H1 (cell line): ENCODE measurements around the gene HARS1. TPM values are rescaled to one million over a fixed set of nuclear protein-coding genes. Genes with fewer than 3 reads are reported as not detected.

ENCODE experiments used
- CTCF ChIA-PET: fragments of 300-600 bp; sonication (Branson Sonifier 250); formaldehyde crosslinking; loops from one replicate; lab custom pipeline; 2021; ENCODE audit not compliant: partially characterized antibody; lab: Charles Lee
- POLR2A ChIA-PET: fragments of 300-600 bp; sonication (Branson Sonifier 250); formaldehyde crosslinking; loops from one replicate; lab custom pipeline; 2021; ENCODE audit warnings: inconsistent platforms; ENCODE audit not compliant: partially characterized antibody; lab: Charles Lee
- DNase-seq, 2 experiments: peaks; one replicate each; pipeline versions ENCODE4 v3.0.0 to v3.0.0-alpha.2; 2010 to 2022; ENCODE audit warnings: low spot score in 2 of 2, low read depth in 1 of 2, mixed read lengths in 1 of 2
- FAIRE-seq: peaks from 2 replicates; lab custom pipeline; 2011; peaks lifted over from hg19 to GRCh38; lab: Jason Lieb, UNC
- H2AFZ ChIP-seq: 2 replicates; pipeline ENCODE4 v1.8.1; 2012; ENCODE audit warnings: low read length, inconsistent platforms
- H2AK5ac ChIP-seq: 2 replicates; pipeline ENCODE4 v1.6.1; 2013; ENCODE audit warnings: low read depth, low read length
- H2BK120ac ChIP-seq: replicated peaks from 2 replicates; pipeline ENCODE3; 2013; ENCODE audit warnings: low read depth, low read length, inconsistent platforms
- H2BK12ac ChIP-seq: 2 replicates; pipeline ENCODE4 v1.6.1; 2013; ENCODE audit warnings: low read depth, low read length
- H2BK15ac ChIP-seq: 2 replicates; pipeline ENCODE4 v1.6.1; 2013; ENCODE audit warnings: low read length
- H2BK20ac ChIP-seq: 2 replicates; pipeline ENCODE4 v1.6.1; 2013; ENCODE audit warnings: low read length
- H2BK5ac ChIP-seq: 2 replicates; pipeline ENCODE4 v1.6.1; 2013; ENCODE audit warnings: low read depth, low read length
- H3K14ac ChIP-seq: 2 replicates; pipeline ENCODE4 v1.6.1; 2013; ENCODE audit warnings: inconsistent platforms; ENCODE audit not compliant: insufficient read length
- H3K18ac ChIP-seq: 2 replicates; pipeline ENCODE4 v1.6.1; 2013; ENCODE audit warnings: low read length; ENCODE audit errors: extremely low read depth
- H3K23ac ChIP-seq: 2 replicates; pipeline ENCODE4 v1.6.1; 2013; ENCODE audit warnings: inconsistent platforms; ENCODE audit not compliant: insufficient read length
- H3K23me2 ChIP-seq: 2 replicates; pipeline ENCODE4 v1.6.1; 2013; ENCODE audit warnings: low read depth, low read length
- H3K27ac ChIP-seq: 2 replicates; pipeline ENCODE4 v1.6.1; 2011; ENCODE audit warnings: low read depth, low read length, inconsistent platforms
- H3K27me3 ChIP-seq, 4 experiments: replicated peaks in 1 of 4; 1 replicate in 1 of 4; 2 replicates in 3 of 4; pipeline versions ENCODE4 v1.6.1 to v1.8.1; 2011 to 2013; ENCODE audit warnings: low read length in 3 of 4, mild to moderate bottlenecking in 3 of 4, inconsistent platforms in 2 of 4, mixed read lengths in 2 of 4, moderate library complexity in 1 of 4; ENCODE audit not compliant: control insufficient read depth in 3 of 4, insufficient read depth in 3 of 4; ENCODE audit errors: extremely low read depth in 1 of 4
- H3K36me3 ChIP-seq, 4 experiments: 2 replicates each; pipeline versions ENCODE4 v1.6.1 to v1.8.1; 2011 to 2013; ENCODE audit warnings: mild to moderate bottlenecking in 4 of 4, low read length in 3 of 4, moderate library complexity in 2 of 4, control low read depth in 1 of 4, inconsistent platforms in 1 of 4; ENCODE audit not compliant: insufficient read depth in 4 of 4, control insufficient read depth in 2 of 4
- H3K4ac ChIP-seq: replicated peaks from 2 replicates; pipeline ENCODE3; 2013; ENCODE audit warnings: low read length, low read depth, mixed read lengths, inconsistent platforms; ENCODE audit not compliant: insufficient read length
- H3K4me1 ChIP-seq, 4 experiments: replicated peaks in 1 of 4; 1 replicate in 1 of 4; 2 replicates in 3 of 4; pipeline versions ENCODE4 v1.6.1 to v1.8.1; 2011 to 2013; ENCODE audit warnings: low read length in 3 of 4, inconsistent platforms in 2 of 4, mixed read lengths in 1 of 4; ENCODE audit not compliant: insufficient read depth in 4 of 4, control insufficient read depth in 3 of 4
- H3K4me2 ChIP-seq, 2 experiments: 2 replicates each; pipeline versions ENCODE4 v1.6.1 to v1.8.1; 2011 to 2013; ENCODE audit warnings: low read depth in 2 of 2, low read length in 2 of 2, control low read depth in 1 of 2, inconsistent platforms in 1 of 2, mild to moderate bottlenecking in 1 of 2; ENCODE audit not compliant: insufficient read depth in 1 of 2
- H3K4me3 ChIP-seq, 4 experiments: fragments of 200-600, 300-600 bp in 1 of 4; sonication (generic), shearing (Covaris generic), sonication (Bioruptor Twin) in 1 of 4; 2 replicates each; pipeline versions ENCODE4 v1.5.1 to v1.8.1; 2011 to 2016; ENCODE audit warnings: low read length in 4 of 4, low read depth in 3 of 4, control low read depth in 2 of 4, inconsistent platforms in 2 of 4, mild to moderate bottlenecking in 2 of 4, mixed read lengths in 1 of 4, moderate library complexity in 1 of 4; ENCODE audit not compliant: insufficient read depth in 2 of 4; ENCODE audit errors: extremely low read depth in 1 of 4
- H3K56ac ChIP-seq: replicated peaks from 2 replicates; pipeline ENCODE3; 2013; ENCODE audit warnings: low read depth, mild to moderate bottlenecking, mixed read lengths, low read length, inconsistent platforms; ENCODE audit not compliant: insufficient read length
- H3K79me1 ChIP-seq: 2 replicates; pipeline ENCODE4 v1.6.1; 2013; ENCODE audit warnings: low read depth, low read length, control low read depth
- H3K79me2 ChIP-seq, 2 experiments: 2 replicates each; pipeline versions ENCODE4 v1.6.1 to v1.8.1; 2012 to 2013; ENCODE audit warnings: low read length in 2 of 2, mild to moderate bottlenecking in 2 of 2, inconsistent platforms in 1 of 2; ENCODE audit not compliant: insufficient read depth in 2 of 2, control insufficient read depth in 1 of 2
- H3K9ac ChIP-seq, 4 experiments: replicated peaks in 1 of 4; 1 replicate in 1 of 4; 2 replicates in 3 of 4; pipeline versions ENCODE4 v1.6.1 to v1.8.1; 2011 to 2013; ENCODE audit warnings: low read depth in 3 of 4, low read length in 3 of 4, control low read depth in 2 of 4, mild to moderate bottlenecking in 2 of 4, moderate library complexity in 2 of 4, inconsistent platforms in 1 of 4; ENCODE audit errors: extremely low read depth in 1 of 4
- H3K9me3 ChIP-seq, 2 experiments: 2 replicates each; pipeline versions ENCODE4 v1.6.1 to v1.8.1; 2012 to 2013; ENCODE audit warnings: mild to moderate bottlenecking in 2 of 2, moderate library complexity in 2 of 2, control low read depth in 1 of 2, inconsistent platforms in 1 of 2, low read depth in 1 of 2, low read length in 1 of 2, mixed read lengths in 1 of 2; ENCODE audit not compliant: insufficient read depth in 2 of 2
- H4K20me1 ChIP-seq, 2 experiments: replicated peaks in 1 of 2; 2 replicates each; pipeline versions ENCODE3 to v1.8.1; 2011 to 2013; ENCODE audit warnings: inconsistent platforms in 2 of 2, low read length in 2 of 2, mild to moderate bottlenecking in 1 of 2; ENCODE audit not compliant: insufficient read depth in 2 of 2, control insufficient read depth in 1 of 2
- H4K5ac ChIP-seq: 2 replicates; pipeline ENCODE4 v1.6.1; 2013; ENCODE audit warnings: low read length, low read depth, mixed read lengths, inconsistent platforms; ENCODE audit not compliant: insufficient read length
- H4K8ac ChIP-seq: 2 replicates; pipeline ENCODE4 v1.8.0; 2013; ENCODE audit warnings: mild to moderate bottlenecking, moderate library complexity, low read length, inconsistent platforms; ENCODE audit not compliant: insufficient read depth; ENCODE audit errors: extremely low read depth
- H4K91ac ChIP-seq: replicated peaks from 2 replicates; pipeline ENCODE3; 2013; ENCODE audit warnings: low read length, mixed read lengths, inconsistent platforms; ENCODE audit not compliant: insufficient read length
- FOSL1 ChIP-seq: IDR thresholded peaks from 2 replicates; pipeline ENCODE4 v1.6.1; 2011; ENCODE audit warnings: mild to moderate bottlenecking, low read depth, low read length, moderate library complexity; ENCODE audit not compliant: insufficient read depth
- HDAC2 ChIP-seq, 2 experiments: fragments of 300-600 bp in 1 of 2; sonication (generic) in 1 of 2; IDR thresholded peaks; 2 replicates each; pipeline ENCODE4 v1.6.1; 2011 to 2012; ENCODE audit warnings: low read depth in 2 of 2, low read length in 2 of 2, mild to moderate bottlenecking in 2 of 2, moderate library complexity in 2 of 2, borderline replicate concordance in 1 of 2, inconsistent platforms in 1 of 2
- JUND ChIP-seq: IDR thresholded peaks from 2 replicates; pipeline ENCODE4 v1.6.1; 2011; ENCODE audit warnings: mild to moderate bottlenecking, improper control_type of control experiment, low read length
- KDM4A ChIP-seq: IDR thresholded peaks from one replicate; pipeline ENCODE4 v1.7.1; 2012; ENCODE audit warnings: low read depth, mild to moderate bottlenecking, moderate library complexity, low read length, inconsistent platforms; ENCODE audit not compliant: severe bottlenecking
- POLR2AphosphoS5 ChIP-seq: IDR thresholded peaks from 2 replicates; pipeline ENCODE4 v1.6.1; 2011; ENCODE audit warnings: low read depth, low read length
- RBBP5 ChIP-seq: IDR thresholded peaks from 2 replicates; pipeline ENCODE4 v1.7.1; 2012; ENCODE audit warnings: low read depth, mild to moderate bottlenecking, inconsistent platforms, low read length, moderate library complexity, borderline replicate concordance
- RXRA ChIP-seq: IDR thresholded peaks from 2 replicates; pipeline ENCODE4 v1.6.1; 2011; ENCODE audit warnings: low read depth, mild to moderate bottlenecking, low read length, moderate library complexity; ENCODE audit not compliant: insufficient read depth
- SAP30 ChIP-seq: fragments of 300-600 bp; sonication (generic); IDR thresholded peaks from 2 replicates; pipeline ENCODE4 v1.7.1; 2012; ENCODE audit warnings: low read length, moderate library complexity, mild to moderate bottlenecking, inconsistent platforms; ENCODE audit not compliant: insufficient read depth, insufficient replicate concordance
- SP1 ChIP-seq: IDR thresholded peaks from 2 replicates; pipeline ENCODE4 v1.6.1; 2011; ENCODE audit warnings: low read depth, low read length
- SP4 ChIP-seq: IDR thresholded peaks from 2 replicates; pipeline ENCODE4 v1.6.1; 2012; ENCODE audit warnings: low read length, inconsistent platforms
- USF2 ChIP-seq: IDR thresholded peaks from 2 replicates; pipeline ENCODE4 v1.6.1; 2011; ENCODE audit warnings: low read length, improper control_type of control experiment
- WGBS, 2 experiments: shearing (Covaris generic) in 1 of 2; methylation state at CpG; one replicate each; pipeline versions ENCODE4 v1.1.6 to v1.1.7; 2013 to 2015; ENCODE audit warnings: low lambda C conversion rate in 2 of 2, mixed read lengths in 2 of 2, inconsistent platforms in 1 of 2, low coverage in 1 of 2, missing lambda C conversion rate in 1 of 2; ENCODE audit not compliant: insufficient replicate concordance in 2 of 2, insufficient coverage in 1 of 2, insufficient read length in 1 of 2; ENCODE audit errors: extremely low coverage in 1 of 2, missing lambda C conversion rate in 1 of 2; 5-methylcytosine and 5-hydroxymethylcytosine counted together
- polyA plus RNA-seq, 7 experiments: library from polyadenylated mRNA; depleted of rRNA in 3 of 7; stranded (reverse) in 5 of 7; unstranded in 2 of 7; fragments of >200 nt in 5 of 7; fragments of 200-250 nt in 2 of 7; gene quantifications; 1 replicate in 5 of 7; 2 replicates in 1 of 7; 4 replicates in 1 of 7; pipeline versions ENCODE4 v1.2.1 to v1.2.3, GENCODE V29; 2011 to 2013; ENCODE audit warnings: missing spikeins in 2 of 7, mixed read lengths in 2 of 7
- total RNA-seq: library from RNA; stranded (reverse); fragmentation: NEBNext Ultra II Directional; extraction: Animal tissue kit (Norgen Biotek cat#: 25700); gene quantifications from 2 replicates; pipeline ENCODE4 v1.2.1, GENCODE V29; 2021

Gene HARS1
- total and polyA plus RNA-seq, 2 of the 8 experiments (the other 6 are each of a cell fraction or from before 2014, with no cell fraction given): 27.8 to 56.8 TPM

DNA sequence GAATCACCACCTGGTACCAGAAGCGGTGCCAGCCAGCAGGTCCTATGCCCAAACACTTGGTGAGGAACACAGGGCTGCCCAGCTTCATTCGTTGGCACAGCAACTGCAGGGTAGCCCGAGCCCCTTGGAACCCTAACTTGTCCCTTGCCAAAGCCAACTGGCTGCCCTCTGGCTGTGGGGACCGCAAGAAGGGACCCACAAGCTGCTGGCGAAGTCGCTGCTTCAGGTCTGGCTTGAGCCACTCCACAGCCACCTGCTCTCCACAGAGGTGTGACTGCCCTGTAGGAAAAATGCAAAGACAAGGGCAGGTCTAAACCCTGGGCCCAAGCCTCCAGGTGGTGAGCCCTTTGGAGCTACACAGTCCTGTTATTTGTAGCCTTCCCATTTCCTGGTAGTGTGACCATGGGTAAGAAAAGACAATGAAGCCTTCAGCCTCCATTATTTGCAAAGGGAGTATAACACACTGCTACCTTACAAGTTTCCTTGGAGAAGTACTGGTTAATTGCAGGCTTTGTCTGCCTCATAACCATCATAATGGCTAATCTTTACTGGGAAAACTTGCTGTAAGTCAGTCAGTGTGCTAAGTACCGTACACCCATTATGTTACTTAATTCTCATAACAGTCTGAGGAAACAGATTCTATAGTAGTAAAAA lies 19.6 kb downstream of the HARS1 start:
- peaks cover 3% of the 10 kb centered on the region; the same call in 1 of the 2 replicates for H3K79me1 ChIP-seq
- H3K23me2 ChIP-seq: no peaks in the 10 kb centered on the region
- H2AK5ac ChIP-seq: no peak overlapping the region
- H4K8ac ChIP-seq: no peak overlapping the region
- ChIA-PET POLR2A (interaction anchor here (1.1 to 3.9 kb wide), 10 partner anchors 7 to 369 kb away, joined by 3 to 26 read pairs (median 5); partner anchors contain the start of genes HARS1, HARS2, IK and NDUFA2), CTCF (interaction anchor here (1.1 to 1.2 kb wide), 3 partner anchors 9 to 946 kb away, joined by 3 to 4 read pairs (median 4); no protein-coding TSS in a partner anchor)
- H3K9ac ChIP-seq: no peak overlapping the region
- H4K20me1 ChIP-seq: peaks cover 0 to 4% of the 10 kb centered on the region in 2 experiments
- no peak overlapping the region for H3K18ac ChIP-seq
- WGBS, 2 experiments: 89% methylated on average over 3 of the region's 7 CpGs; no CpG with 5 or more reads in 1 of the 2 experiments
- no peak overlapping the region for H3K4me2 ChIP-seq
- no peak overlapping the region for H3K27ac ChIP-seq
- H2BK12ac ChIP-seq: no peak overlapping the region
- H3K36me3 ChIP-seq: peaks cover 12 to 58% (median 41%) of the 10 kb centered on the region in 4 experiments
- H2BK120ac ChIP-seq: no peak overlapping the region
- H3K4ac ChIP-seq: no peak overlapping the region
- no peak overlapping the region for H2AFZ ChIP-seq
- no peak overlapping the region for H2BK15ac ChIP-seq
- no peak overlapping the region for H4K5ac ChIP-seq
- no peak overlapping the region for H4K91ac ChIP-seq
- no peak overlapping the region for H3K56ac ChIP-seq
- no peaks in the 10 kb centered on the region for H3K27me3 ChIP-seq
- H3K79me2 ChIP-seq: peaks cover 0 to 6% of the 10 kb centered on the region in 2 experiments; a peak in 1 of 4 replicates
- no peak overlapping the region for H3K14ac ChIP-seq
- no peak overlapping the region for H2BK5ac ChIP-seq
- DNase-seq: no peak
- H2BK20ac ChIP-seq: no peak overlapping the region
- H3K4me3 ChIP-seq: no peak overlapping the region
- H3K4me1 ChIP-seq: no peaks in the 10 kb centered on the region; a peak in 1 of 7 replicates
- FAIRE-seq: no peak
- H3K9me3 ChIP-seq: no peaks in the 10 kb centered on the region
- H3K23ac ChIP-seq: no peak overlapping the region
- no peak for TF ChIP-seq FOSL1
- no peak for TF ChIP-seq HDAC2 (IDR thresholded peaks at IDR 0.05; ENCODE audit: borderline replicate concordance in 1 of 2, low read depth in 2 of 2, low read length in 2 of 2)
- TF ChIP-seq POLR2AphosphoS5: no peak
- no peak for TF ChIP-seq SAP30
- no peak for TF ChIP-seq SP1
- no peak for TF ChIP-seq RBBP5
- no peak for TF ChIP-seq JUND
- TF ChIP-seq USF2: no peak
- TF ChIP-seq SP4: no peak
- no peak for TF ChIP-seq KDM4A
- TF ChIP-seq RXRA: no peak
